Activated B cell treated with CpG ODN at 0.5 μM for 24 hours (primary cell): ENCODE data around the gene MRGPRF. TPM values are rescaled to one million over a fixed set of nuclear protein-coding genes. Genes with fewer than 3 reads are reported as not detected.

Experiments used
- ATAC-seq: fragments of 200-7000 bp; cut with Tn5 transposase; one replicate; pipeline ENCODE4 v1.10.0; 2021; ENCODE audit warnings: low read depth, mild to moderate bottlenecking, moderate library complexity
- CTCF ChIA-PET: fragments of 350-600 bp; sonication (Branson Sonifier 250); formaldehyde crosslinking; loops from one replicate; lab custom pipeline; 2021; ENCODE audit warnings: antibody characterized with exemption; lab: Charles Lee
- POLR2A ChIA-PET: fragments of 350-600 bp; sonication (Branson Sonifier 250); formaldehyde crosslinking; loops from one replicate; lab custom pipeline; 2021; ENCODE audit warnings: antibody characterized with exemption; lab: Charles Lee
- DNase-seq: peaks from one replicate; pipeline ENCODE4 v3.0.0; 2022
- H3K27ac Mint-ChIP-seq: one replicate; pipeline ENCODE4 v1.8.0; 2020; ENCODE audit warnings: mixed read lengths
- H3K27me3 Mint-ChIP-seq: one replicate; pipeline ENCODE4 v1.8.0; 2021; ENCODE audit warnings: mixed read lengths
- H3K36me3 Mint-ChIP-seq: one replicate; pipeline ENCODE4 v1.8.0; 2021; ENCODE audit warnings: low read depth, mixed read lengths
- H3K4me1 Mint-ChIP-seq: one replicate; pipeline ENCODE4 v1.8.0; 2021; ENCODE audit warnings: mixed read lengths
- H3K4me3 Mint-ChIP-seq: one replicate; pipeline ENCODE4 v1.8.0; 2020; ENCODE audit warnings: mild to moderate bottlenecking, mixed read lengths
- H3K9me3 Mint-ChIP-seq: one replicate; pipeline ENCODE4 v1.8.0; 2020; ENCODE audit warnings: mixed read lengths
- CTCF ChIP-seq: fragments of 200-600 bp; IDR thresholded peaks from one replicate; pipeline ENCODE4 v1.8.0; 2022; ENCODE audit warnings: antibody characterized with exemption, mild to moderate bottlenecking
- intact Hi-C: fragments of 100-400 bp; cut with micrococcal nuclease; formaldehyde crosslinking; loops from one replicate; pipeline ENCODE4 v1.15.1; 2024
- total RNA-seq: library from RNA; stranded (reverse); gene quantifications from 2 replicates; pipeline ENCODE4 v1.2.3, GENCODE V29; 2022

MRGPRF gene
- total RNA-seq, 1 donor from 2014 or later = not detected

GRCh38 chr11:68961245-68961644 is 51.8 kb downstream of the MRGPRF start:
- Mint-ChIP-seq H3K27ac (no peak overlapping the region), H3K4me1 (peaks cover 9% of the 10 kb centered on the region), H3K27me3 (no peaks in the 10 kb centered on the region), H3K36me3 (no peaks in the 10 kb centered on the region), H3K4me3 (no peak overlapping the region), H3K9me3 (no peaks in the 10 kb centered on the region)
- POLR2A ChIA-PET = no interaction called here
- ATAC-seq (no peak), DNase-seq (no peak)
- no peak for TF ChIP-seq CTCF
- intact Hi-C loops = no loop called here
- CTCF ChIA-PET = no interaction called here

GRCh38 chr11:68960294-68961071 is 52.6 kb downstream of the MRGPRF start:
- H3K27me3 Mint-ChIP-seq = no peaks in the 10 kb centered on the region
- no peak overlapping the region for H3K4me3 Mint-ChIP-seq
- H3K9me3 Mint-ChIP-seq = no peaks in the 10 kb centered on the region
- no peak for DNase-seq
- no peaks in the 10 kb centered on the region for H3K36me3 Mint-ChIP-seq
- CTCF ChIA-PET = no interaction called here
- ATAC-seq = no peak
- TF ChIP-seq CTCF = no peak
- H3K27ac Mint-ChIP-seq = no peak overlapping the region
- peaks cover 12% of the 10 kb centered on the region for H3K4me1 Mint-ChIP-seq
- POLR2A ChIA-PET = interaction anchor here (0.6 kb wide), 1 partner anchor 17 kb away, joined by 4 read pairs; no protein-coding TSS in a partner anchor
- intact Hi-C loops = no loop called here

GRCh38 chr11:68959465-68960293 is 53.4 kb downstream of the MRGPRF start:
- H3K4me1 Mint-ChIP-seq = peaks cover 16% of the 10 kb centered on the region
- no peak for TF ChIP-seq CTCF
- H3K4me3 Mint-ChIP-seq = no peak overlapping the region
- peaks cover 2% of the 10 kb centered on the region for H3K27me3 Mint-ChIP-seq
- no peak for ATAC-seq
- H3K36me3 Mint-ChIP-seq = no peaks in the 10 kb centered on the region
- intact Hi-C loops = no loop called here
- no peaks in the 10 kb centered on the region for H3K9me3 Mint-ChIP-seq
- H3K27ac Mint-ChIP-seq = no peak overlapping the region
- CTCF ChIA-PET = no interaction called here
- POLR2A ChIA-PET = interaction anchor here (0.6 kb wide), 1 partner anchor 18 kb away, joined by 4 read pairs; no protein-coding TSS in a partner anchor
- no peak for DNase-seq

GRCh38 chr11:68958211-68958610 is 54.8 kb downstream of the MRGPRF start:
- CTCF ChIA-PET = no interaction called here
- no peak overlapping the region for H3K4me3 Mint-ChIP-seq
- intact Hi-C loops = no loop called here

More at GRCh38 chr11:68958211-68958610, 54.8 kb downstream of the MRGPRF start:
- Mint-ChIP-seq H3K36me3 (no peaks in the 10 kb centered on the region), H3K27ac (no peak overlapping the region), H3K9me3 (no peaks in the 10 kb centered on the region), H3K27me3 (peaks cover 2% of the 10 kb centered on the region), H3K4me1 (peaks cover 16% of the 10 kb centered on the region)
- ATAC-seq (no peak), DNase-seq (no peak)
- POLR2A ChIA-PET = no interaction called here
- no peak for TF ChIP-seq CTCF
